GM12801 (cell line): ENCODE measurements around the gene CTNND2.

Experiments used
- CTCF ChIP-seq: IDR thresholded peaks from one replicate; pipeline ENCODE4 v1.5.1; 2011; ENCODE audit warnings: control low read depth; ENCODE audit not compliant: insufficient read length; ENCODE audit errors: extremely low read depth

The CTNND2 gene

GRCh38 chr5:11400316-11400715 lies 503.9 kb downstream of the CTNND2 start:
- no peak for TF ChIP-seq CTCF

- no peak for TF ChIP-seq CTCF
These were observed 505.5 kb downstream of the CTNND2 start for GRCh38 chr5:11398728-11399127.

- no peak for TF ChIP-seq CTCF
These were observed 506.7 kb downstream of the CTNND2 start for GRCh38 chr5:11397549-11397948.

- no peak for TF ChIP-seq CTCF
These were observed 507.3 kb downstream of the CTNND2 start for GRCh38 chr5:11396917-11397316.

- no peak for TF ChIP-seq CTCF
These were observed 509.3 kb downstream of the CTNND2 start for GRCh38 chr5:11394933-11395332.

GRCh38 chr5:11390291-11390767 lies 513.9 kb downstream of the CTNND2 start:
- TF ChIP-seq CTCF = no peak

GRCh38 chr5:11387382-11387781 lies 516.9 kb downstream of the CTNND2 start:
- no peak for TF ChIP-seq CTCF

GRCh38 chr5:11386398-11386797 lies 517.8 kb downstream of the CTNND2 start:
- no peak for TF ChIP-seq CTCF
